ENCODE data around the gene TMEM132D.

The TMEM132D gene

DNA sequence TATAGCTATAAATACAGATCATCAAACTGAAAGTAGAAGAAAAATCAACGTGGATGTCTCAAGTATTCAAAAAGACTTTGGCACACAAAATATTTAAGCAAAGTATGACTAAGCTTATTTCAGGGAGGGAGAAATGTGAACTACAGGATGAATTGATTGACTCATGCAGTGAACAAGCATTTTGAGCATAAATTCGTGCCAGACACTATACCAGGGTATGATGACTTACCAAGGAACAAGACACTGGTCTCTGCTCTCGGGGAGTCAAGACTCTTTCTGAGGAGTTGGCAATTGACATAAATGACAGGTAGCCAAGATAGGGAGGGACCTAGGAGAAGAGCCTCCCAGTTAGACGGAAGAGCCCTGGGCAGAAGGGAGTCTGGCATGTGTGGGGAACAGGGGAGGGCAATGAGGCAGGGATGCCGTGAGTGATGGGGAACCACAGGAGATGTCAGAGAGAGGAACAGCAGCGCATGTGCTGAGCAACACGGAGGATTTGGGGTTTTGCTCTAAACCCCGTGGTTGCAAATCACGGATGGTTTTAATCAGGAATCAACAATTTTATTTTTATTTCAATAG lies 115.2 kb downstream of the TMEM132D start:
- no peaks in the 10 kb centered on the region for H3K79me2 ChIP-seq (ENCODE audit: control insufficient read depth, insufficient read depth, low read length, unreplicated experiment)

DNA sequence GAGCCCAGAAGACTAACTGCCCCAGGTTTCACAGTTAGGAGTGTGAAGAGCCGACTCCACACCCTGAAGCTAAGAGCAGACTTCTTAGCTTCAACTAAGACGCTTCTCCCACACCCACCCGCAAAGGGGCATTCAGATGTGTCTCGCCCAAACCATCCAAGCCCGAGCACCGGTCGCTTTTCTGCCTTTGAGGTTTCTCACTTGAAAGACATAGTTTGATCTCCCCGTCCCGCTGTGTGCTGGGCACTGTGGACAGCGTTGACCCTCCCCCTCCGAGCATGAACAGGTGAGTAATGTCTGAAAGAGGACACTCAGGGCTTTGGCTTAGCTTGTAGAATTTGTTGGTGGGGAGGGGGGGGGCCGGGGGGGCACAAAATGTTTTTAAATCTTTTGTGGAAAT lies 123.8 kb downstream of the TMEM132D start:
- H3K4me3 ChIP-seq (ENCODE audit: low read depth, low read length), result no peak overlapping the region
- H3K4me1 ChIP-seq (ENCODE audit: control insufficient read depth, insufficient read depth, low read length, unreplicated experiment), result no peaks in the 10 kb centered on the region
- H3K27me3 ChIP-seq (ENCODE audit: insufficient read depth, low read length), result no peaks in the 10 kb centered on the region
- H2AFZ ChIP-seq (ENCODE audit: low read length, unreplicated experiment), result no peak overlapping the region
- no peaks in the 10 kb centered on the region for H3K36me3 ChIP-seq (ENCODE audit: insufficient read depth, low read length)
- no peaks in the 10 kb centered on the region for H3K79me2 ChIP-seq (ENCODE audit: control insufficient read depth, insufficient read depth, low read length, unreplicated experiment)
- no peak overlapping the region for H3K27ac ChIP-seq (ENCODE audit: low read depth, low read length)

More for the DNA sequence above, 115.2 kb downstream of the TMEM132D start:
- Histone ChIP-seq H3K4me3 (ENCODE audit: low read depth, low read length) (no peak overlapping the region), H3K36me3 (ENCODE audit: insufficient read depth, low read length) (no peaks in the 10 kb centered on the region), H3K4me1 (ENCODE audit: control insufficient read depth, insufficient read depth, low read length, unreplicated experiment) (no peaks in the 10 kb centered on the region), H3K27ac (ENCODE audit: low read depth, low read length) (no peak overlapping the region), H2AFZ (ENCODE audit: low read length, unreplicated experiment) (no peak overlapping the region), H3K27me3 (ENCODE audit: insufficient read depth, low read length) (no peaks in the 10 kb centered on the region)

- no peak overlapping the region for H2AFZ ChIP-seq (ENCODE audit: low read length, unreplicated experiment)
- H3K36me3 ChIP-seq (ENCODE audit: insufficient read depth, low read length), result no peaks in the 10 kb centered on the region
- no peak overlapping the region for H3K4me3 ChIP-seq (ENCODE audit: low read depth, low read length)
- H3K4me1 ChIP-seq (ENCODE audit: control insufficient read depth, insufficient read depth, low read length, unreplicated experiment), result no peaks in the 10 kb centered on the region
- no peak overlapping the region for H3K27ac ChIP-seq (ENCODE audit: low read depth, low read length)
- H3K27me3 ChIP-seq (ENCODE audit: insufficient read depth, low read length), result no peaks in the 10 kb centered on the region
- no peaks in the 10 kb centered on the region for H3K79me2 ChIP-seq (ENCODE audit: control insufficient read depth, insufficient read depth, low read length, unreplicated experiment)
Measured at GRCh38 chr12:129779033-129779432, 124.8 kb downstream of the TMEM132D start.

GRCh38 chr12:129776977-129777667 lies 126.7 kb downstream of the TMEM132D start:
- no peaks in the 10 kb centered on the region for H3K4me1 ChIP-seq (ENCODE audit: control insufficient read depth, insufficient read depth, low read length, unreplicated experiment)
- H3K4me3 ChIP-seq (ENCODE audit: low read depth, low read length), result no peak overlapping the region
- H3K36me3 ChIP-seq (ENCODE audit: insufficient read depth, low read length), result no peaks in the 10 kb centered on the region
- H3K27me3 ChIP-seq (ENCODE audit: insufficient read depth, low read length), result no peaks in the 10 kb centered on the region
- H3K27ac ChIP-seq (ENCODE audit: low read depth, low read length), result no peak overlapping the region
- no peak overlapping the region for H2AFZ ChIP-seq (ENCODE audit: low read length, unreplicated experiment)
- H3K79me2 ChIP-seq (ENCODE audit: control insufficient read depth, insufficient read depth, low read length, unreplicated experiment), result no peaks in the 10 kb centered on the region

DNA sequence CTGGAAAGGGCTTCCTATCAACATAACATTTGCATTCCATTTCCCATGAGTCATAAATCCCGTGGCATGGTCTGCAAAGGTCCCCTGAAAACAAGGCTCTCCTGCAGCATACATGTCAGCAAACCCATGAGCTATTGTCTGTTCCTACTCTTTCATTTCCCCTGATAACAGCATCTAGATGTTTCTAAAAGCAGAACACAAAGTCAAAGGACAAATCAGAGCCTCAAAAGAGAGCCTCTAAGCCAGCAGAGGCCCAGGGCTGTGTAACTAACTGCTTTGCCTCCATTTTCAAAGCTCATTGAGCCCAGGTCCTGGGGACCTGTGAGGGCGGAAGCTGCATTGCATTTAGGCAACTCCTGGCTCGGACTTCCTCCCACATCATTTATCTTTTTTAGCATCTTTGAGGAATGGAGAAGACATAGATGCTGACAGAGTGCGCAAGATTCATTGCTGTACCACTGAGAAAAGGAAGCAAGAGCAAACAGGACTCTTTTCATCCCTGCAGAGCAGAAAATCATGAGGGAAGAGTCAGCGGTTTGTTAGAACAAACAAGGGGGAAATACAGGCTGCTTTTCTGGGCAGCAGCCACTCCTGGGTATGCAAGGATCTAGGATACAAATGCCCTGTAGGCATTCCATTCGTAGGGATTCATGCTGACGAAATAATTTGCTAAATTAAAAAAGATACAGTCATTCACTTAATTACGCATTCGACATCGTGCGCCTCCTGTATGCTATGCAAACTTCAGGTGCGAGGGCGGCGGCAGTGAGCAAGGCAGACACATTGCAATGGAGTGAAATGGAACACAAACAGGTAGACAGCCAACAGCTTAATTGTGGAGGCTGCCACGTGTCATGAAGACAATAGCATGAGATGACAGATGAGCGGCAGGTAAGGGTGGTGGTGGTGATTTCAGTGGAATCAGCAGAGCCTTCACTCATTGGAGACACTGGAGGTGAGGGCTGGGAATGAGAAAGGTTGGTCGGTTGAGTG lies 131.0 kb downstream of the TMEM132D start:
- Histone ChIP-seq H3K4me1 (ENCODE audit: control insufficient read depth, insufficient read depth, low read length, unreplicated experiment) (no peaks in the 10 kb centered on the region), H3K4me3 (ENCODE audit: low read depth, low read length) (no peak overlapping the region), H2AFZ (ENCODE audit: low read length, unreplicated experiment) (no peak overlapping the region), H3K36me3 (ENCODE audit: insufficient read depth, low read length) (no peaks in the 10 kb centered on the region), H3K27me3 (ENCODE audit: insufficient read depth, low read length) (no peaks in the 10 kb centered on the region), H3K79me2 (ENCODE audit: control insufficient read depth, insufficient read depth, low read length, unreplicated experiment) (no peaks in the 10 kb centered on the region), H3K27ac (ENCODE audit: low read depth, low read length) (no peak overlapping the region)

- H3K4me3 ChIP-seq (ENCODE audit: low read depth, low read length), result no peak overlapping the region
- no peaks in the 10 kb centered on the region for H3K36me3 ChIP-seq (ENCODE audit: insufficient read depth, low read length)
- no peaks in the 10 kb centered on the region for H3K4me1 ChIP-seq (ENCODE audit: control insufficient read depth, insufficient read depth, low read length, unreplicated experiment)
- no peak overlapping the region for H2AFZ ChIP-seq (ENCODE audit: low read length, unreplicated experiment)
- H3K27me3 ChIP-seq (ENCODE audit: insufficient read depth, low read length), result no peaks in the 10 kb centered on the region
- no peaks in the 10 kb centered on the region for H3K79me2 ChIP-seq (ENCODE audit: control insufficient read depth, insufficient read depth, low read length, unreplicated experiment)
- H3K27ac ChIP-seq (ENCODE audit: low read depth, low read length), result no peak overlapping the region
Measured at GRCh38 chr12:129771238-129771637, 132.6 kb downstream of the TMEM132D start.

GRCh38 chr12:129765719-129766118 lies 138.1 kb downstream of the TMEM132D start:
- Histone ChIP-seq H3K27me3 (ENCODE audit: insufficient read depth, low read length) (no peaks in the 10 kb centered on the region), H3K4me1 (ENCODE audit: control insufficient read depth, insufficient read depth, low read length, unreplicated experiment) (no peaks in the 10 kb centered on the region), H2AFZ (ENCODE audit: low read length, unreplicated experiment) (no peak overlapping the region), H3K4me3 (ENCODE audit: low read depth, low read length) (no peak overlapping the region), H3K27ac (ENCODE audit: low read depth, low read length) (no peak overlapping the region), H3K36me3 (ENCODE audit: insufficient read depth, low read length) (no peaks in the 10 kb centered on the region), H3K79me2 (ENCODE audit: control insufficient read depth, insufficient read depth, low read length, unreplicated experiment) (no peaks in the 10 kb centered on the region)

DNA sequence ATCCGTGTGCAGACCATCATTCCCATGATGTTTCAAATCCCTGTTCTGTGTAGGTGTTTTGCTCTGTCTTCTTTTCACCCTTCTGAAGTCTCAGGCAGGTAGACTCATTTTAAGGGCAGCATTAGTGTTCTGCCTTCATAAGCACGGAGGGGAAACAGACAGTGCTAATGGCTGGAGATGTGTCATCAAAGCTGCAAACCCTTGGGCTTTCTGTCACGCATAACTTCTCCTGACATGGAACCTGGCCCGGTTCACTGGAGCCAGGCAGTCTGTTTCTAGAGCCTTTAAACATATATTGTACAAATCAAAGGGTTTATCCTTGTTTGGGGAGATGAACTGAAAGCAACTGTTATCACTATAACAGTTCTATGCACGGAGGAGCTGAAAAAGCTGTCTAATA lies 141.4 kb downstream of the TMEM132D start:
- Histone ChIP-seq H3K79me2 (ENCODE audit: control insufficient read depth, insufficient read depth, low read length, unreplicated experiment) (no peaks in the 10 kb centered on the region), H2AFZ (ENCODE audit: low read length, unreplicated experiment) (no peak overlapping the region), H3K27me3 (ENCODE audit: insufficient read depth, low read length) (no peaks in the 10 kb centered on the region), H3K4me1 (ENCODE audit: control insufficient read depth, insufficient read depth, low read length, unreplicated experiment) (no peaks in the 10 kb centered on the region), H3K36me3 (ENCODE audit: insufficient read depth, low read length) (no peaks in the 10 kb centered on the region), H3K4me3 (ENCODE audit: low read depth, low read length) (no peak overlapping the region), H3K27ac (ENCODE audit: low read depth, low read length) (no peak overlapping the region)

GRCh38 chr12:129753586-129753985 lies 150.2 kb downstream of the TMEM132D start:
- Histone ChIP-seq H3K4me1 (ENCODE audit: control insufficient read depth, insufficient read depth, low read length, unreplicated experiment) (no peaks in the 10 kb centered on the region), H3K36me3 (ENCODE audit: insufficient read depth, low read length) (no peaks in the 10 kb centered on the region), H2AFZ (ENCODE audit: low read length, unreplicated experiment) (no peak overlapping the region), H3K27ac (ENCODE audit: low read depth, low read length) (no peak overlapping the region), H3K27me3 (ENCODE audit: insufficient read depth, low read length) (no peaks in the 10 kb centered on the region), H3K79me2 (ENCODE audit: control insufficient read depth, insufficient read depth, low read length, unreplicated experiment) (no peaks in the 10 kb centered on the region), H3K4me3 (ENCODE audit: low read depth, low read length) (no peak overlapping the region)

- Histone ChIP-seq H3K36me3 (ENCODE audit: insufficient read depth, low read length) (no peaks in the 10 kb centered on the region), H3K79me2 (ENCODE audit: control insufficient read depth, insufficient read depth, low read length, unreplicated experiment) (no peaks in the 10 kb centered on the region), H2AFZ (ENCODE audit: low read length, unreplicated experiment) (no peak overlapping the region), H3K27ac (ENCODE audit: low read depth, low read length) (no peak overlapping the region), H3K4me3 (ENCODE audit: low read depth, low read length) (no peak overlapping the region), H3K4me1 (ENCODE audit: control insufficient read depth, insufficient read depth, low read length, unreplicated experiment) (no peaks in the 10 kb centered on the region), H3K27me3 (ENCODE audit: insufficient read depth, low read length) (no peaks in the 10 kb centered on the region)
Measured at GRCh38 chr12:129750421-129750820, 153.4 kb downstream of the TMEM132D start.

All from ACC112 (cell line).